Suprapubic skin (tissue), 4 donors: ENCODE measurements around the gene BEST1. TPM values are rescaled to one million over a fixed set of nuclear protein-coding genes. Genes with fewer than 3 reads are reported as not detected.

Experiments used
- DNase-seq, 2 donors: peaks; one replicate each; pipeline ENCODE4 v3.0.0-alpha.2; 2019; ENCODE audit warnings: low spot score in 2 of 2
- H3K27ac ChIP-seq: fragments of 200-600 bp; sonication (generic); one replicate; pipeline ENCODE4 v1.5.1; 2019
- H3K27me3 ChIP-seq: fragments of 200-600 bp; sonication (generic); one replicate; pipeline ENCODE4 v1.5.1; 2019
- H3K36me3 ChIP-seq: fragments of 200-600 bp; sonication (generic); one replicate; pipeline ENCODE4 v1.5.1; 2019
- H3K4me1 ChIP-seq: fragments of 200-600 bp; sonication (generic); one replicate; pipeline ENCODE4 v1.5.1; 2019
- H3K4me3 ChIP-seq: fragments of 200-600 bp; sonication (generic); one replicate; pipeline ENCODE4 v1.5.1; 2019; ENCODE audit warnings: mild to moderate bottlenecking
- H3K9me3 ChIP-seq: fragments of 200-600 bp; sonication (generic); one replicate; pipeline ENCODE4 v1.5.1; 2019
- EP300 ChIP-seq: sonication (generic); formaldehyde crosslinking; IDR thresholded peaks from one replicate; pipeline ENCODE4 v1.6.1; 2017; ENCODE audit warnings: antibody characterized with exemption
- POLR2A ChIP-seq, 2 donors: fragments of 450-650 bp; IDR thresholded peaks; one replicate each; pipeline ENCODE4 v1.6.1; 2017; ENCODE audit warnings: antibody characterized with exemption in 2 of 2, mild to moderate bottlenecking in 2 of 2, moderate library complexity in 2 of 2
- POLR2AphosphoS5 ChIP-seq, 3 donors: sonication (generic); formaldehyde crosslinking; IDR thresholded peaks; one replicate each; pipeline ENCODE4 v1.6.1; 2017; ENCODE audit warnings: antibody characterized with exemption in 3 of 3
- WGBS: methylation state at CpG from one replicate; pipeline ENCODE4 v1.1.5; 2018; 5-methylcytosine and 5-hydroxymethylcytosine counted together
- total RNA-seq, 4 donors: library from RNA; depleted of rRNA; stranded (reverse); fragments of >200 nt; gene quantifications; one replicate each; pipeline ENCODE4 v1.1.0, GENCODE V29; 2016
- TF ChIP-seq, protein P1 (sequence below), 2 donors: fragments of 200-600 bp in 1 of 2; fragments of 450-650 bp in 1 of 2; sonication (generic) in 1 of 2; IDR thresholded peaks; one replicate each; pipeline ENCODE4 v1.5.1; 2016 to 2019; ENCODE audit warnings: antibody characterized with exemption in 2 of 2, mild to moderate bottlenecking in 1 of 2, moderate library complexity in 1 of 2

The BEST1 gene
- total RNA-seq, 4 donors from 2014 or later: 1.5 to 4.1 (median 2.5) TPM

- 94% methylated on average over 11 of the region's 13 CpGs for WGBS
Measured at GRCh38 chr11:61905067-61905696, 45.0 kb upstream of the BEST1 start.

GRCh38 chr11:61905801-61906521 lies 44.2 kb upstream of the BEST1 start:
- no peak overlapping the region for H3K27ac ChIP-seq
- H3K4me1 ChIP-seq: peaks cover 18% of the 10 kb centered on the region
- H3K4me3 ChIP-seq: no peak overlapping the region
- H3K36me3 ChIP-seq: peaks cover 43% of the 10 kb centered on the region
- no peak for DNase-seq
- no peaks in the 10 kb centered on the region for H3K27me3 ChIP-seq
- TF ChIP-seq POLR2A (IDR thresholded peaks at IDR 0.05) (no peak), POLR2AphosphoS5 (IDR thresholded peaks at IDR 0.05) (no peak), EP300 (no peak)
- H3K9me3 ChIP-seq: no peaks in the 10 kb centered on the region
- WGBS: 20% methylated on average over 1 of the region's 14 CpGs

More at GRCh38 chr11:61905067-61905696, 45.0 kb upstream of the BEST1 start:
- H3K4me1 ChIP-seq: peaks cover 13% of the 10 kb centered on the region
- H3K27me3 ChIP-seq: no peaks in the 10 kb centered on the region
- H3K27ac ChIP-seq: no peak overlapping the region
- no peak for TF ChIP-seq EP300
- TF ChIP-seq POLR2AphosphoS5 (IDR thresholded peaks at IDR 0.05): no peak
- TF ChIP-seq, protein P1, sequence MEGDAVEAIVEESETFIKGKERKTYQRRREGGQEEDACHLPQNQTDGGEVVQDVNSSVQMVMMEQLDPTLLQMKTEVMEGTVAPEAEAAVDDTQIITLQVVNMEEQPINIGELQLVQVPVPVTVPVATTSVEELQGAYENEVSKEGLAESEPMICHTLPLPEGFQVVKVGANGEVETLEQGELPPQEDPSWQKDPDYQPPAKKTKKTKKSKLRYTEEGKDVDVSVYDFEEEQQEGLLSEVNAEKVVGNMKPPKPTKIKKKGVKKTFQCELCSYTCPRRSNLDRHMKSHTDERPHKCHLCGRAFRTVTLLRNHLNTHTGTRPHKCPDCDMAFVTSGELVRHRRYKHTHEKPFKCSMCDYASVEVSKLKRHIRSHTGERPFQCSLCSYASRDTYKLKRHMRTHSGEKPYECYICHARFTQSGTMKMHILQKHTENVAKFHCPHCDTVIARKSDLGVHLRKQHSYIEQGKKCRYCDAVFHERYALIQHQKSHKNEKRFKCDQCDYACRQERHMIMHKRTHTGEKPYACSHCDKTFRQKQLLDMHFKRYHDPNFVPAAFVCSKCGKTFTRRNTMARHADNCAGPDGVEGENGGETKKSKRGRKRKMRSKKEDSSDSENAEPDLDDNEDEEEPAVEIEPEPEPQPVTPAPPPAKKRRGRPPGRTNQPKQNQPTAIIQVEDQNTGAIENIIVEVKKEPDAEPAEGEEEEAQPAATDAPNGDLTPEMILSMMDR (IDR thresholded peaks at IDR 0.05): no peak
- no peak for TF ChIP-seq POLR2A (IDR thresholded peaks at IDR 0.05)
- DNase-seq: no peak
- no peaks in the 10 kb centered on the region for H3K9me3 ChIP-seq
- H3K36me3 ChIP-seq: peaks cover 48% of the 10 kb centered on the region
- no peak overlapping the region for H3K4me3 ChIP-seq

DNA sequence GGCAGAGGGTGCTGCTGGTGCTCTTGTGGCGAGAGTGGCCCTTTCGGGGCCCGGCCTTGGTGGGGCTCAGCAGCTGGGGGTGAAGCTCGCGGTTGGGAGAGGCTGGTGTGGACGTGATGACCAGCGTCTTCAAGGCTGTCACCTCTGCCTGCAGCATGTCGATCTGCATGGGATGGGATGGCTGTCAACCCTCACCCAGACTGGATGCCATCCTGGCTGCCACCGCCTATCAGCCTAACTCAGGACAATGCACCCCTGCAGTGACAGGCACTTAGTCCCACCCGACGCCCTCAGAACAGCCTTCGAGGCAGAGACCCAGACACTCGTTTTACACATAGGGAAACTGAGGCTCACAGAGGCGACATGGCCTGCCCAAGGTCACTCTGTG lies 43.6 kb upstream of the BEST1 start:
- H3K27me3 ChIP-seq: no peaks in the 10 kb centered on the region
- peaks cover 38% of the 10 kb centered on the region for H3K36me3 ChIP-seq
- TF ChIP-seq, protein P1 (IDR thresholded peaks at IDR 0.05): no peak
- no peak for TF ChIP-seq POLR2A (IDR thresholded peaks at IDR 0.05)
- TF ChIP-seq EP300: no peak
- TF ChIP-seq POLR2AphosphoS5 (IDR thresholded peaks at IDR 0.05): no peak
- whole genome bisulfite sequencing: 80% methylated on average over 7 of the region's 14 CpGs
- no peak for DNase-seq
- no peak overlapping the region for H3K4me3 ChIP-seq
- H3K9me3 ChIP-seq: no peaks in the 10 kb centered on the region
- H3K4me1 ChIP-seq: peaks cover 22% of the 10 kb centered on the region
- no peak overlapping the region for H3K27ac ChIP-seq

DNA sequence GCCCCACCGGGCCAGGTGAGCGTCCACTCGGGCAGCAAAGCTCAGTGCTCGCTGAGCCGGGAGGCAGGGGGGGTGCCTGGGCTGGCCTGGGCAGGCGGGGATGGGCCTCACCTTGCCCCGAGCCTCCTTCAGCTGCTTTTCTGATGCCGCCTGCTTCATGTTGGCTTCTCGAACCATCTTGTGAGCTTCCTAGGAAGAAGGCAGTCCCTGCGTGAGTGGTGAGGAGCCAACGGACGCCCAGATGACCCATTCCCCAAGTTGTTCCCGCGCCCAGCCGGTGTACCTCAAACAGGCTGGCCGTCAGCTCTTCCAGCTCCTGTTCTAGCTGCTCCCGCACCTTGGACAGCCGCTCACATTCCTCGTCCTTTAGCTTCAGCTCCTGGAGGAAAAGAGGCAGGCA lies 42.9 kb upstream of the BEST1 start:
- DNase-seq: no peak
- Histone ChIP-seq H3K4me1 (peaks cover 28% of the 10 kb centered on the region), H3K27ac (no peak overlapping the region), H3K4me3 (no peak overlapping the region), H3K27me3 (no peaks in the 10 kb centered on the region), H3K9me3 (no peaks in the 10 kb centered on the region), H3K36me3 (peaks cover 31% of the 10 kb centered on the region)
- TF ChIP-seq POLR2AphosphoS5 (IDR thresholded peaks at IDR 0.05): no peak
- no peak for TF ChIP-seq POLR2A (IDR thresholded peaks at IDR 0.05)
- TF ChIP-seq, protein P1 (IDR thresholded peaks at IDR 0.05): no peak
- no peak for TF ChIP-seq EP300
- WGBS: 92% methylated on average over 11 of the region's 19 CpGs

GRCh38 chr11:61907871-61908729 lies 42.1 kb upstream of the BEST1 start:
- peaks cover 28% of the 10 kb centered on the region for H3K36me3 ChIP-seq
- H3K27ac ChIP-seq: no peak overlapping the region
- no peaks in the 10 kb centered on the region for H3K27me3 ChIP-seq
- no peak overlapping the region for H3K4me3 ChIP-seq
- DNase-seq: no peak
- TF ChIP-seq EP300: no peak
- TF ChIP-seq POLR2AphosphoS5 (IDR thresholded peaks at IDR 0.05): no peak
- TF ChIP-seq POLR2A (IDR thresholded peaks at IDR 0.05): no peak
- TF ChIP-seq, protein P1 (IDR thresholded peaks at IDR 0.05): no peak
- peaks cover 35% of the 10 kb centered on the region for H3K4me1 ChIP-seq
- no peaks in the 10 kb centered on the region for H3K9me3 ChIP-seq
- WGBS: 96% methylated on average over 15 of the region's 21 CpGs
